Fibroblast of skin of left biceps (primary cell): ENCODE data around the gene ITGA11.

Experiments used
- DNase-seq, 2 experiments: peaks; one replicate each; pipeline ENCODE4 v3.0.0-alpha.2; 2013; ENCODE audit warnings: low read depth in 2 of 2

ITGA11 gene

GRCh38 chr15:68330901-68331300, 101.1 kb downstream of the ITGA11 start:
- no peak for DNase-seq

- no peak for DNase-seq
Measured at GRCh38 chr15:68330416-68330815, 101.5 kb downstream of the ITGA11 start.

GRCh38 chr15:68328964-68329363, 103.0 kb downstream of the ITGA11 start:
- DNase-seq = no peak

- DNase-seq = no peak
Measured at GRCh38 chr15:68328443-68328842, 103.5 kb downstream of the ITGA11 start.

- DNase-seq = no peak
Measured at GRCh38 chr15:68326711-68327354, 105.1 kb downstream of the ITGA11 start.

- DNase-seq = no peak
Measured at GRCh38 chr15:68325726-68326125, 106.2 kb downstream of the ITGA11 start.

- no peak for DNase-seq
Measured at GRCh38 chr15:68322796-68323195, 109.2 kb downstream of the ITGA11 start.

- DNase-seq = no peak
Measured at GRCh38 chr15:68321229-68321628, 110.7 kb downstream of the ITGA11 start.

- DNase-seq = no peak
Measured at GRCh38 chr15:68319997-68320396, 112.0 kb downstream of the ITGA11 start.

- DNase-seq = no peak
Measured at GRCh38 chr15:68318931-68319909, 112.7 kb downstream of the ITGA11 start.

- no peak for DNase-seq
Measured at GRCh38 chr15:68318008-68318835, 113.7 kb downstream of the ITGA11 start.

- no peak for DNase-seq
Measured at GRCh38 chr15:68317281-68318007, 114.5 kb downstream of the ITGA11 start.

GRCh38 chr15:68316061-68316804, 115.7 kb downstream of the ITGA11 start:
- no peak for DNase-seq

- DNase-seq = no peak
Measured at GRCh38 chr15:68315495-68316031, 116.4 kb downstream of the ITGA11 start.

- no peak for DNase-seq
Measured at GRCh38 chr15:68315035-68315434, 116.9 kb downstream of the ITGA11 start.

- DNase-seq = no peak
Measured at GRCh38 chr15:68314563-68314962, 117.4 kb downstream of the ITGA11 start.

GRCh38 chr15:68313501-68314410, 118.2 kb downstream of the ITGA11 start:
- no peak for DNase-seq

- no peak for DNase-seq
Measured at GRCh38 chr15:68312701-68313204, 119.2 kb downstream of the ITGA11 start.
